ENCODE data around the gene SRSF4. TPM values are rescaled to one million over a fixed set of nuclear protein-coding genes. Genes with fewer than 3 reads are reported as not detected.
A peak's percentile ranks its signal among the peaks of the same experiment; 100 is the strongest.

The SRSF4 gene
- total RNA-seq, 1 donor from 2014 or later = 111 TPM

- DNase-seq (ENCODE audit: low spot score, unreplicated experiment) = no peak
- Mint-ChIP-seq H3K4me3 (ENCODE audit: low read depth) (peak overlapping the region; percentile 96), H3K27me3 (no peaks in the 10 kb centered on the region), H3K4me1 (ENCODE audit: low read depth) (peaks cover 25% of the 10 kb centered on the region), H3K9me3 (ENCODE audit: low read depth) (no peaks in the 10 kb centered on the region), H3K27ac (peak overlapping the region; percentile 99), H3K36me3 (ENCODE audit: insufficient read depth) (peaks cover 14% of the 10 kb centered on the region)
- no peak for TF ChIP-seq CTCF (IDR thresholded peaks at IDR 0.05; ENCODE audit: unreplicated experiment)
Measured at GRCh38 chr1:29179641-29180184, 2.0 kb downstream of the SRSF4 start.

GRCh38 chr1:29177022-29177705 is 4.5 kb downstream of the SRSF4 start:
- Mint-ChIP-seq H3K4me1 (ENCODE audit: low read depth) (peaks cover 28% of the 10 kb centered on the region), H3K27ac (peak overlapping the region; percentile 87), H3K36me3 (ENCODE audit: insufficient read depth) (peaks cover 23% of the 10 kb centered on the region), H3K4me3 (ENCODE audit: low read depth) (no peak overlapping the region), H3K27me3 (no peaks in the 10 kb centered on the region), H3K9me3 (ENCODE audit: low read depth) (no peaks in the 10 kb centered on the region)
- no peak for DNase-seq (ENCODE audit: low spot score, unreplicated experiment)
- no peak for TF ChIP-seq CTCF (IDR thresholded peaks at IDR 0.05; ENCODE audit: unreplicated experiment)

GRCh38 chr1:29176576-29176975 is 5.1 kb downstream of the SRSF4 start:
- DNase-seq (ENCODE audit: low spot score, unreplicated experiment) = no peak
- Mint-ChIP-seq H3K36me3 (ENCODE audit: insufficient read depth) (peaks cover 26% of the 10 kb centered on the region), H3K4me1 (ENCODE audit: low read depth) (peaks cover 30% of the 10 kb centered on the region), H3K27me3 (no peaks in the 10 kb centered on the region), H3K27ac (no peak overlapping the region), H3K9me3 (ENCODE audit: low read depth) (no peaks in the 10 kb centered on the region), H3K4me3 (ENCODE audit: low read depth) (no peak overlapping the region)
- no peak for TF ChIP-seq CTCF (IDR thresholded peaks at IDR 0.05; ENCODE audit: unreplicated experiment)

GRCh38 chr1:29172415-29172939 is 9.2 kb downstream of the SRSF4 start:
- Mint-ChIP-seq H3K4me1 (ENCODE audit: low read depth) (peaks cover 28% of the 10 kb centered on the region), H3K36me3 (ENCODE audit: insufficient read depth) (peaks cover 21% of the 10 kb centered on the region), H3K4me3 (ENCODE audit: low read depth) (no peak overlapping the region), H3K27me3 (no peaks in the 10 kb centered on the region), H3K9me3 (ENCODE audit: low read depth) (no peaks in the 10 kb centered on the region), H3K27ac (no peak overlapping the region)
- TF ChIP-seq CTCF (IDR thresholded peaks at IDR 0.05; ENCODE audit: unreplicated experiment) = no peak
- DNase-seq (ENCODE audit: low spot score, unreplicated experiment) = no peak

- no peak for TF ChIP-seq CTCF (IDR thresholded peaks at IDR 0.05; ENCODE audit: unreplicated experiment)
- DNase-seq (ENCODE audit: low spot score, unreplicated experiment) = no peak
- peaks cover 29% of the 10 kb centered on the region for H3K4me1 Mint-ChIP-seq (ENCODE audit: low read depth)
- peak overlapping the region; percentile 46 for H3K27ac Mint-ChIP-seq
- H3K4me3 Mint-ChIP-seq (ENCODE audit: low read depth) = no peak overlapping the region
- H3K36me3 Mint-ChIP-seq (ENCODE audit: insufficient read depth) = peaks cover 19% of the 10 kb centered on the region
- H3K27me3 Mint-ChIP-seq = no peaks in the 10 kb centered on the region
- no peaks in the 10 kb centered on the region for H3K9me3 Mint-ChIP-seq (ENCODE audit: low read depth)
Measured at GRCh38 chr1:29171521-29171920, 10.2 kb downstream of the SRSF4 start.
